Mesenchymal stem cell (in vitro differentiated cells and primary cell): ENCODE measurements around the gene TBC1D21.
A peak's percentile ranks its signal among the peaks of the same experiment; 100 is the strongest.

Experiments used
- DNase-seq: peaks from one replicate; pipeline ENCODE4 v3.0.0-alpha.2; 2013
- H2AFZ ChIP-seq: one replicate; pipeline ENCODE4 v1.6.1; 2013; ENCODE audit warnings: low read depth, mild to moderate bottlenecking, control low read depth, inconsistent platforms, low read length, moderate library complexity
- H2AK5ac ChIP-seq: 2 replicates; pipeline ENCODE4 v1.6.1; 2013; ENCODE audit warnings: low read length, moderate library complexity, mild to moderate bottlenecking, inconsistent platforms; ENCODE audit not compliant: severe bottlenecking
- H2BK120ac ChIP-seq: one replicate; pipeline ENCODE4 v1.6.1; 2013; ENCODE audit warnings: low read depth, mild to moderate bottlenecking, inconsistent platforms, low read length, moderate library complexity
- H2BK12ac ChIP-seq, 2 experiments: one replicate each; pipeline ENCODE4 v1.6.1; 2013; ENCODE audit warnings: inconsistent platforms in 2 of 2, low read length in 2 of 2, mild to moderate bottlenecking in 2 of 2, moderate library complexity in 2 of 2, control low read depth in 1 of 2
- H2BK15ac ChIP-seq: one replicate; pipeline ENCODE4 v1.6.1; 2013; ENCODE audit warnings: mild to moderate bottlenecking, low read depth, inconsistent platforms; ENCODE audit not compliant: poor library complexity, severe bottlenecking
- H2BK5ac ChIP-seq: 2 replicates; pipeline ENCODE4 v1.6.1; 2013; ENCODE audit warnings: low read depth, mild to moderate bottlenecking, low read length, control low read depth, inconsistent platforms; ENCODE audit not compliant: poor library complexity, severe bottlenecking
- H3K14ac ChIP-seq, 2 experiments: one replicate each; pipeline ENCODE4 v1.6.1; 2013; ENCODE audit warnings: inconsistent platforms in 2 of 2, low read length in 2 of 2, control low read depth in 1 of 2, mild to moderate bottlenecking in 1 of 2, moderate library complexity in 1 of 2
- H3K18ac ChIP-seq, 2 experiments: one replicate each; pipeline ENCODE4 v1.6.1; 2013; ENCODE audit warnings: inconsistent platforms in 2 of 2, low read length in 2 of 2, control low read depth in 1 of 2, low read depth in 1 of 2, mild to moderate bottlenecking in 1 of 2
- H3K23ac ChIP-seq, 2 experiments: one replicate each; pipeline ENCODE4 v1.6.1; 2013; ENCODE audit warnings: inconsistent platforms in 2 of 2, low read length in 2 of 2, mild to moderate bottlenecking in 2 of 2, moderate library complexity in 2 of 2, control low read depth in 1 of 2
- H3K27ac ChIP-seq: 2 replicates; pipeline ENCODE4 v1.5.1; 2013; ENCODE audit warnings: mild to moderate bottlenecking, moderate library complexity, low read length, control low read depth, inconsistent platforms; ENCODE audit not compliant: poor library complexity, severe bottlenecking
- H3K27me3 ChIP-seq, 2 experiments: 2 replicates each; pipeline versions ENCODE4 v1.6.1 to v1.7.0; 2013; ENCODE audit warnings: low read length in 2 of 2, mild to moderate bottlenecking in 2 of 2, moderate library complexity in 2 of 2, control low read depth in 1 of 2, inconsistent platforms in 1 of 2; ENCODE audit not compliant: control insufficient read depth in 1 of 2, insufficient read depth in 1 of 2
- H3K36me3 ChIP-seq, 2 experiments: 2 replicates each; pipeline versions ENCODE4 v1.6.1 to v1.7.0; 2013; ENCODE audit warnings: low read length in 2 of 2, control low read depth in 1 of 2, inconsistent platforms in 1 of 2, low read depth in 1 of 2, mild to moderate bottlenecking in 1 of 2; ENCODE audit not compliant: insufficient read depth in 2 of 2, control insufficient read depth in 1 of 2
- H3K4ac ChIP-seq, 2 experiments: one replicate each; pipeline ENCODE4 v1.6.1; 2013; ENCODE audit warnings: inconsistent platforms in 2 of 2, low read length in 2 of 2, mild to moderate bottlenecking in 2 of 2, moderate library complexity in 2 of 2, control low read depth in 1 of 2, low read depth in 1 of 2
- H3K4me1 ChIP-seq: 2 replicates; pipeline ENCODE4 v1.6.1; 2013; ENCODE audit warnings: low read depth, low read length, control low read depth; ENCODE audit not compliant: control insufficient read depth, insufficient read depth
- H3K4me2 ChIP-seq: 2 replicates; pipeline ENCODE4 v1.6.1; 2013; ENCODE audit warnings: low read length, mild to moderate bottlenecking, inconsistent platforms; ENCODE audit not compliant: poor library complexity, severe bottlenecking
- H3K4me3 ChIP-seq, 2 experiments: 2 replicates each; pipeline versions ENCODE4 v1.5.1 to v1.7.0; 2013; ENCODE audit warnings: low read length in 2 of 2, mild to moderate bottlenecking in 2 of 2, control low read depth in 1 of 2, low read depth in 1 of 2; ENCODE audit not compliant: insufficient read depth in 1 of 2
- H3K79me1 ChIP-seq: replicated peaks from 2 replicates; pipeline ENCODE4 v1.6.1; 2013; ENCODE audit warnings: mild to moderate bottlenecking, control low read depth, low read length, inconsistent platforms; ENCODE audit not compliant: poor library complexity, severe bottlenecking
- H3K9ac ChIP-seq: 2 replicates; pipeline ENCODE4 v1.7.0; 2013; ENCODE audit warnings: mild to moderate bottlenecking, low read length, moderate library complexity
- H3K9me3 ChIP-seq: 2 replicates; pipeline ENCODE4 v1.7.0; 2013; ENCODE audit warnings: mild to moderate bottlenecking, low read length; ENCODE audit not compliant: control insufficient read depth
- H4K8ac ChIP-seq: one replicate; pipeline ENCODE4 v1.6.1; 2013; ENCODE audit warnings: inconsistent platforms, mild to moderate bottlenecking, low read length, moderate library complexity
- H4K91ac ChIP-seq: one replicate; pipeline ENCODE4 v1.6.1; 2013; ENCODE audit warnings: mild to moderate bottlenecking, low read length, inconsistent platforms
- WGBS: methylation state at CpG from one replicate; pipeline ENCODE4 v1.1.7; 2013; ENCODE audit warnings: mixed read lengths; 5-methylcytosine and 5-hydroxymethylcytosine counted together

TBC1D21 gene

GRCh38 chr15:73934281-73934680, 60.9 kb downstream of the TBC1D21 start:
- Histone ChIP-seq H2BK5ac (no peak overlapping the region), H3K14ac (no peak overlapping the region), H3K9me3 (no peaks in the 10 kb centered on the region), H3K9ac (no peak overlapping the region), H3K18ac (no peak overlapping the region), H3K79me1 (peaks cover 12% of the 10 kb centered on the region), H4K91ac (no peak overlapping the region), H3K4me1 (peaks cover 77% of the 10 kb centered on the region), H2BK12ac (no peak overlapping the region), H3K4me2 (no peak overlapping the region), H3K23ac (no peak overlapping the region), H3K36me3 (peaks cover 44 to 66% of the 10 kb centered on the region in 2 experiments), H3K4ac (no peak overlapping the region), H3K4me3 (no peak overlapping the region), H2AFZ (no peak overlapping the region), H2BK120ac (no peak overlapping the region), H3K27ac (no peak overlapping the region), H3K27me3 (no peaks in the 10 kb centered on the region), H2BK15ac (no peak overlapping the region), H4K8ac (no peak overlapping the region), H2AK5ac (no peak overlapping the region)
- DNase-seq, result no peak
- WGBS, result 87% methylated on average over 6 of the region's 7 CpGs

- Histone ChIP-seq H3K4me3 (no peak overlapping the region), H3K27me3 (no peaks in the 10 kb centered on the region), H3K9me3 (no peaks in the 10 kb centered on the region), H3K36me3 (peaks cover 44 to 57% of the 10 kb centered on the region in 2 experiments), H4K91ac (peak overlapping the region; percentile 81), H2AK5ac (peak overlapping the region; percentile 8), H3K23ac (no peak overlapping the region), H2AFZ (no peak overlapping the region), H3K14ac (peak overlapping the region in 1 of 2 experiments; percentile 71), H3K18ac (peak overlapping the region in 1 of 2 experiments; percentile 75), H4K8ac (peak overlapping the region; percentile 47), H3K9ac (no peak overlapping the region), H3K27ac (peak overlapping the region; percentile 85), H2BK12ac (peak overlapping the region; percentile 21 to 59), H3K79me1 (peaks cover 18% of the 10 kb centered on the region), H2BK120ac (no peak overlapping the region), H3K4me2 (no peak overlapping the region), H3K4ac (no peak overlapping the region), H2BK15ac (peak overlapping the region; percentile 44), H2BK5ac (no peak overlapping the region), H3K4me1 (peaks cover 74% of the 10 kb centered on the region)
- DNase-seq, result peak; percentile 43
- WGBS, result 100% methylated on average over 3 of the region's 4 CpGs
These were observed 62.2 kb downstream of the TBC1D21 start for GRCh38 chr15:73935547-73935946.

- Histone ChIP-seq H3K4me1 (peaks cover 74% of the 10 kb centered on the region), H4K91ac (no peak overlapping the region), H3K27me3 (no peaks in the 10 kb centered on the region), H2BK15ac (no peak overlapping the region), H3K4me2 (peak overlapping the region; percentile 13), H3K9me3 (no peaks in the 10 kb centered on the region), H3K18ac (peak overlapping the region; percentile 60 to 75), H3K14ac (peak overlapping the region in 1 of 2 experiments; percentile 41), H3K36me3 (peaks cover 44 to 52% of the 10 kb centered on the region in 2 experiments), H2AK5ac (peak overlapping the region; percentile 53), H2BK5ac (peak overlapping the region; percentile 58), H2BK120ac (peak overlapping the region; percentile 5), H3K4ac (peak overlapping the region; percentile 26 to 32), H2AFZ (no peak overlapping the region), H4K8ac (peak overlapping the region; percentile 62), H3K27ac (peak overlapping the region; percentile 85), H3K4me3 (no peak overlapping the region), H2BK12ac (peak overlapping the region; percentile 45 to 59), H3K79me1 (peaks cover 21% of the 10 kb centered on the region), H3K9ac (peak overlapping the region; percentile 11), H3K23ac (no peak overlapping the region)
- DNase-seq, result peak; percentile 72
- WGBS, result 23% methylated on average over 5 of the region's 5 CpGs
These were observed 62.8 kb downstream of the TBC1D21 start for GRCh38 chr15:73936181-73936580.

- Histone ChIP-seq H4K91ac (no peak overlapping the region), H3K27ac (peak overlapping the region; percentile 85), H2AFZ (no peak overlapping the region), H3K18ac (peak overlapping the region in 1 of 2 experiments; percentile 41), H3K4me2 (peak overlapping the region; percentile 13), H4K8ac (no peak overlapping the region), H3K27me3 (no peaks in the 10 kb centered on the region), H3K9ac (peak overlapping the region; percentile 11), H3K36me3 (peaks cover 39 to 47% of the 10 kb centered on the region in 2 experiments), H3K4me1 (peaks cover 75% of the 10 kb centered on the region), H3K79me1 (peaks cover 21% of the 10 kb centered on the region), H2BK120ac (peak overlapping the region; percentile 5), H2BK5ac (peak overlapping the region; percentile 58), H3K14ac (no peak overlapping the region), H3K4me3 (no peak overlapping the region), H3K23ac (no peak overlapping the region), H2AK5ac (peak overlapping the region; percentile 1), H3K9me3 (no peaks in the 10 kb centered on the region), H2BK15ac (no peak overlapping the region), H2BK12ac (peak overlapping the region in 1 of 2 experiments; percentile 40), H3K4ac (peak overlapping the region in 1 of 2 experiments; percentile 84)
- no peak for DNase-seq
- 69% methylated on average over 11 of the region's 12 CpGs for WGBS
These were observed 63.4 kb downstream of the TBC1D21 start for GRCh38 chr15:73936588-73937290.
